H1 (cell line): ENCODE data around the gene RGL2. TPM values are rescaled to one million over a fixed set of nuclear protein-coding genes. Genes with fewer than 3 reads are reported as not detected.

Experiments used
- CHD7 ChIP-seq: fragments of 300-600 bp; sonication (generic); IDR thresholded peaks from 2 replicates; pipeline ENCODE4 v1.7.1; 2012; ENCODE audit warnings: low read length, moderate library complexity, mild to moderate bottlenecking, inconsistent platforms; ENCODE audit not compliant: insufficient replicate concordance
- POU5F1 ChIP-seq: IDR thresholded peaks from 2 replicates; pipeline ENCODE4 v1.6.1; 2011; ENCODE audit warnings: low read depth, mild to moderate bottlenecking, low read length, moderate library complexity
- SIX5 ChIP-seq: IDR thresholded peaks from 2 replicates; pipeline ENCODE4 v1.6.1; 2011; ENCODE audit warnings: mild to moderate bottlenecking, low read depth, low read length
- polyA plus RNA-seq, 7 experiments: library from polyadenylated mRNA; depleted of rRNA in 3 of 7; stranded (reverse) in 5 of 7; unstranded in 2 of 7; fragments of >200 nt in 5 of 7; fragments of 200-250 nt in 2 of 7; gene quantifications; 1 replicate in 5 of 7; 2 replicates in 1 of 7; 4 replicates in 1 of 7; pipeline versions ENCODE4 v1.2.1 to v1.2.3, GENCODE V29; 2011 to 2013; ENCODE audit warnings: missing spikeins in 2 of 7, mixed read lengths in 2 of 7
- total RNA-seq: library from RNA; stranded (reverse); fragmentation: NEBNext Ultra II Directional; extraction: Animal tissue kit (Norgen Biotek cat#: 25700); gene quantifications from 2 replicates; pipeline ENCODE4 v1.2.1, GENCODE V29; 2021

Gene RGL2
- total and polyA plus RNA-seq, 2 of the 8 experiments (the other 6 are each of a cell fraction or from before 2014, with no cell fraction given), result 58.1 to 80.3 TPM

- TF ChIP-seq CHD7, result no peak
- no peak for TF ChIP-seq POU5F1
- TF ChIP-seq SIX5, result no peak
Observed at GRCh38 chr6:33316603-33317418, 18.1 kb upstream of the RGL2 start (continued).
